Vagina (tissue), 2 donors: ENCODE measurements around the gene MAP7. TPM values are rescaled to one million over a fixed set of nuclear protein-coding genes. Genes with fewer than 3 reads are reported as not detected.

Experiments used
- DNase-seq, 2 donors: peaks; one replicate each; pipeline ENCODE4 v3.0.0-alpha.2; 2017; ENCODE audit errors: extremely low spot score in 2 of 2
- H3K27ac ChIP-seq: fragments of 200-600 bp; sonication (generic); one replicate; pipeline ENCODE4 v1.5.1; 2019
- H3K27me3 ChIP-seq: fragments of 200-600 bp; sonication (generic); one replicate; pipeline ENCODE4 v1.5.1; 2019
- H3K36me3 ChIP-seq, 2 donors: fragments of 200-600 bp; sonication (generic); one replicate each; pipeline ENCODE4 v1.5.1; 2017 to 2019
- H3K4me1 ChIP-seq: fragments of 200-600 bp; sonication (generic); one replicate; pipeline ENCODE4 v1.5.1; 2019
- H3K4me3 ChIP-seq, 2 donors: fragments of 200-600 bp; sonication (generic); 1 replicate in 1 of 2; 2 replicates in 1 of 2; pipeline ENCODE4 v1.5.1; 2016 to 2019
- H3K9me3 ChIP-seq: fragments of 200-600 bp; sonication (generic); one replicate; pipeline ENCODE4 v1.5.1; 2019
- POLR2A ChIP-seq, 2 donors: fragments of 450-650 bp; IDR thresholded peaks; one replicate each; pipeline ENCODE4 v1.6.1; 2017; ENCODE audit warnings: antibody characterized with exemption in 2 of 2, mild to moderate bottlenecking in 2 of 2, moderate library complexity in 2 of 2
- POLR2AphosphoS5 ChIP-seq, 2 donors: sonication (generic); formaldehyde crosslinking; IDR thresholded peaks; one replicate each; pipeline ENCODE4 v1.9.0; 2017; ENCODE audit warnings: antibody characterized with exemption in 2 of 2, mild to moderate bottlenecking in 2 of 2, low read depth in 1 of 2; ENCODE audit not compliant: insufficient read depth in 1 of 2
- intact Hi-C: fragments of 100-400 bp; cut with DNase I; formaldehyde crosslinking; loops from one replicate; pipeline ENCODE4 v1.15.1; 2023
- total RNA-seq: library from RNA; depleted of rRNA; stranded (reverse); fragments of >200 nt; gene quantifications from one replicate; pipeline ENCODE4 v1.2.3, GENCODE V29; 2016
- TF ChIP-seq, protein P1 (sequence below), 3 experiments: fragments of 450-650 bp in 2 of 3; fragments of 200-600 bp in 1 of 3; sonication (generic) in 1 of 3; IDR thresholded peaks; one replicate each; pipeline ENCODE4 v1.5.1; 2017 to 2019; ENCODE audit warnings: antibody characterized with exemption in 3 of 3, mild to moderate bottlenecking in 2 of 3, moderate library complexity in 2 of 3

The MAP7 gene
- total RNA-seq, 1 donor from 2014 or later, result 9.3 TPM

DNA sequence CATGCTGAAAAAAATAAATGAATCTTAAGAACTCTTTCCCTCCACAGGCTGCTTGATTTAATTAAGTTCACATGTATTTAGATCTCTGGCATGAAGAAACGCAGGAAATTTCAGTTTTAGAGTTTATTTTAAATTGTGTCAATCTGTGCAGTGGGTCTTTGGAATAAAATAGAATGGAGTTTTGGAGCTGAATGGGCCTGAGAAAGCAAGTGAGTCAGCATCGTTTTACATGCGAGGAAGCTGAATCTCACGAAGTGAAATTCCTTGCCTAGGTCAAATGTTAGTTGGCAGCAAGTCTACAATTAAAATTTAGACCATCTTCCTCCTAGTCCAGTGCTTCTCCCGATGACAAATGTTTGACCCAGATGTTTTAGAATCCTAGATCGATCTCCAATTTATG lies 22.4 kb downstream of the MAP7 start:
- intact Hi-C loops, result no loop called here
- DNase-seq, result no peak
- peaks cover 23% of the 10 kb centered on the region for H3K4me1 ChIP-seq
- TF ChIP-seq POLR2AphosphoS5 (IDR thresholded peaks at IDR 0.05; ENCODE audit: insufficient read depth in 1 of 2, low read depth in 1 of 2) (no peak), POLR2A (IDR thresholded peaks at IDR 0.05) (no peak)
- TF ChIP-seq, protein P1, sequence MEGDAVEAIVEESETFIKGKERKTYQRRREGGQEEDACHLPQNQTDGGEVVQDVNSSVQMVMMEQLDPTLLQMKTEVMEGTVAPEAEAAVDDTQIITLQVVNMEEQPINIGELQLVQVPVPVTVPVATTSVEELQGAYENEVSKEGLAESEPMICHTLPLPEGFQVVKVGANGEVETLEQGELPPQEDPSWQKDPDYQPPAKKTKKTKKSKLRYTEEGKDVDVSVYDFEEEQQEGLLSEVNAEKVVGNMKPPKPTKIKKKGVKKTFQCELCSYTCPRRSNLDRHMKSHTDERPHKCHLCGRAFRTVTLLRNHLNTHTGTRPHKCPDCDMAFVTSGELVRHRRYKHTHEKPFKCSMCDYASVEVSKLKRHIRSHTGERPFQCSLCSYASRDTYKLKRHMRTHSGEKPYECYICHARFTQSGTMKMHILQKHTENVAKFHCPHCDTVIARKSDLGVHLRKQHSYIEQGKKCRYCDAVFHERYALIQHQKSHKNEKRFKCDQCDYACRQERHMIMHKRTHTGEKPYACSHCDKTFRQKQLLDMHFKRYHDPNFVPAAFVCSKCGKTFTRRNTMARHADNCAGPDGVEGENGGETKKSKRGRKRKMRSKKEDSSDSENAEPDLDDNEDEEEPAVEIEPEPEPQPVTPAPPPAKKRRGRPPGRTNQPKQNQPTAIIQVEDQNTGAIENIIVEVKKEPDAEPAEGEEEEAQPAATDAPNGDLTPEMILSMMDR (IDR thresholded peaks at IDR 0.05), result no peak
- H3K9me3 ChIP-seq, result no peaks in the 10 kb centered on the region
- no peak overlapping the region for H3K4me3 ChIP-seq
- no peaks in the 10 kb centered on the region for H3K36me3 ChIP-seq
- no peaks in the 10 kb centered on the region for H3K27me3 ChIP-seq
- H3K27ac ChIP-seq, result no peak overlapping the region

DNA sequence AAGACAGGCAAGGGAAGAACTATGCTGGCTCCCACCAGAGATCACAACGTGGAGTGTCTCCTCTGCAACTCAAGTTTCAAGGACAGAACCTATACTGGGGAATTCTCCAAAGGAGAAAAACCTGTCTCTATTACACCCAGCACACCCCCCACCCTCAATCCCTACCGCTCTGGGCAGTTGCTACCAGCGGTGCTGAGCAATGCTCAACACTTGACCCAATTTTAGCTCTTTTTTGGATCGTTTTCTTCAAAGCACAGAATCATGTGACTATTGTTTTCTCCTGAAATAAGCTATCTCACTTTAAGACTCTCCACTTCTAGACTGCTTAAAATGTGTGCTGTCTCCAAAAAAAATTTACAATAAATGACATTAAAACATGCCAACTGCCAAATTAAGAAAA lies 23.3 kb downstream of the MAP7 start:
- DNase-seq, result no peak
- no peaks in the 10 kb centered on the region for H3K36me3 ChIP-seq
- TF ChIP-seq POLR2A (IDR thresholded peaks at IDR 0.05) (no peak), POLR2AphosphoS5 (IDR thresholded peaks at IDR 0.05; ENCODE audit: insufficient read depth in 1 of 2, low read depth in 1 of 2) (no peak)
- TF ChIP-seq, protein P1 (IDR thresholded peaks at IDR 0.05), result no peak
- no peaks in the 10 kb centered on the region for H3K27me3 ChIP-seq
- intact Hi-C loops, result no loop called here
- no peak overlapping the region for H3K4me3 ChIP-seq
- peaks cover 23% of the 10 kb centered on the region for H3K4me1 ChIP-seq
- H3K27ac ChIP-seq, result no peak overlapping the region
- no peaks in the 10 kb centered on the region for H3K9me3 ChIP-seq

DNA sequence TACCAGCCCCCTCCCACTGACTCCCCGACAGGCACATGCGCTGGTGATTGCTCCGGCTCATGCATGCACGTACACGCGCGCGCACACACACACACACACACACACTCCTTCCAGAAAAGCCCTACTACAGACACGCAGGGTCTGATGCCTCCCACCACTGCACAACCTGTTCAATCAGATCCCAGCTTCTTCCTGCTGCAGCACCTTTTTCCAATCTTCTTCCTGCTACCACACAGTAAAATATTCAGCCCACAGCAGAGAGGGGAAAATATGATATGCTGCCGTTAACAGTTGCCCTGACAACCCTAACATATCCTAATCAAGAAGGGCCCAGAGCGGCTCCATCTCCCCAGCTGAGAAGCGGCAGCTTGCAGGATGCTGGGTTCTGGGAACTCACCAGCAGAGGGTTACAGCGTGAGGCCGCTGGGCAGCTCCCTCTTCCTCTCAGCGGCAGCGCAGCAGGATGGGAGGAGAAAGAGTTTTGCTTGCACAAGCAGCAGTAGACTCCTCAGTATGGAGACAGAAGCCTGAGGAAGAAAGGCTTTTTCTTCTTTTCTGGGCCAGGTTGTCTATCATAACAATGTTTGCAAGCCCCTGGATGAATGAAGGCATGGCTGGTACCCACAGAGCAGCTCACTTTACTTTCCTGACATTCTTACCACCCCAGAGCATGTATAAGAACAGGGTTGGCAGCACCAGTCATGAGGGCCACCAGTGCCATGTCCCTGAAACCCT lies 23.9 kb downstream of the MAP7 start:
- intact Hi-C loops, result no loop called here
- DNase-seq, result no peak
- no peak overlapping the region for H3K4me3 ChIP-seq
- no peak overlapping the region for H3K27ac ChIP-seq
- no peaks in the 10 kb centered on the region for H3K9me3 ChIP-seq
- peaks cover 23% of the 10 kb centered on the region for H3K4me1 ChIP-seq
- H3K36me3 ChIP-seq, result no peaks in the 10 kb centered on the region
- no peaks in the 10 kb centered on the region for H3K27me3 ChIP-seq
- TF ChIP-seq, protein P1 (IDR thresholded peaks at IDR 0.05), result no peak
- TF ChIP-seq POLR2AphosphoS5 (IDR thresholded peaks at IDR 0.05; ENCODE audit: insufficient read depth in 1 of 2, low read depth in 1 of 2), result no peak
- TF ChIP-seq POLR2A (IDR thresholded peaks at IDR 0.05), result no peak

DNA sequence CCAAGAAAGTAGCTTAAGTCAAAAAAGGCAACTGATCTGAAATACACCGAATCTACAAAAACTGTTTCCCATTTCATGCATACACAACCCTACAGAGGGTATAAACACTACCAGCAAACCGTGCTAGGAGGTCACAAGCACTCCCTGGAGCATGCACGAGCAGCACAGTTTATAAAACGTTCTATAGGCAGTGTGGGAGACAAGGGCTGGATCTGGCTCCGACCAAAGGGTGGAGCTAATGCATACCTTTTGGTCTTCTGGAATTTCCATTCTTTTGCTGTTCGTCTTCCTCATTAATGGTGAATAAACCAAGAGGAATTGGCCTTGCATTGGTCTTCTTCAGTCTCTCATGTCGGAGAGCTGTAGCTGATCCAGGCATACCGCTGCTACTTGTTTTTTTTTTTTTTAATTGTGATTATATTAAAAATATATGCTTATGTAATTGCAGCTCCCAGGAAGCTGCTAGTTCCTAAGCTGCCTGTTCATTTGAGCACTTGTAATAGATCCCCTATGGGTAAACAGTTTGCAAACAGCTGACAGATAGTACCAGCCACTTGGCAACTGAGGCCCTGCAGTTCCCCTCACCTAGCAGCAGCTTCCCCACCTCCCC lies 24.5 kb downstream of the MAP7 start:
- intact Hi-C loops, result no loop called here
- no peaks in the 10 kb centered on the region for H3K27me3 ChIP-seq
- no peak for DNase-seq
- H3K27ac ChIP-seq, result no peak overlapping the region
- TF ChIP-seq POLR2A (IDR thresholded peaks at IDR 0.05) (no peak), POLR2AphosphoS5 (IDR thresholded peaks at IDR 0.05; ENCODE audit: insufficient read depth in 1 of 2, low read depth in 1 of 2) (no peak)
- TF ChIP-seq, protein P1 (IDR thresholded peaks at IDR 0.05), result no peak
- H3K4me1 ChIP-seq, result peaks cover 23% of the 10 kb centered on the region
- H3K36me3 ChIP-seq, result no peaks in the 10 kb centered on the region
- no peaks in the 10 kb centered on the region for H3K9me3 ChIP-seq
- no peak overlapping the region for H3K4me3 ChIP-seq

DNA sequence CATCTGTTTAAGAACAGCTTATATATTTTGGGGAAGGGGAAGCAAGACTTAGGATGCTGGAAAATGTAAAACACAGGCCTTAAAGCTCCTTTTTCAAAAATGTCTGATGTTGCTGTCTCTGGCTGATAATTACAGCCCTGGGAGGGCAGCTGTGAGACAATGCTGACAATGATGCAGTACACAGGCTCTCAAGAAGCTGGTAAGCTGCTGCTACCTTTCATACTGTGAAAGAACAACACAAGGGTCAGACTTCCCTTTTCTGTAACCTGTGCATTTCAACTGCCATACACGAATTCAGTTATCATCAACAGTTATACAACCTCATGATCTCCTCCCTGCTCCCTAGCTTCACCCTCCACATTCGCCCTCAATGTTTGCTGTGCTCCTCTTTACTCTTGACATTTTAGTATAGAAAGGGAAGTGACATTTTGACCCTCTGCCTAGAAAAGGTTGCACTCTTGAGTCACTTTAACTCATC lies 25.2 kb downstream of the MAP7 start:
- TF ChIP-seq, protein P1 (IDR thresholded peaks at IDR 0.05), result no peak
- TF ChIP-seq POLR2AphosphoS5 (IDR thresholded peaks at IDR 0.05; ENCODE audit: insufficient read depth in 1 of 2, low read depth in 1 of 2) (no peak), POLR2A (IDR thresholded peaks at IDR 0.05) (no peak)
- no peaks in the 10 kb centered on the region for H3K36me3 ChIP-seq
- no peaks in the 10 kb centered on the region for H3K9me3 ChIP-seq
- no peak for DNase-seq
- intact Hi-C loops, result no loop called here
- peaks cover 23% of the 10 kb centered on the region for H3K4me1 ChIP-seq
- H3K27ac ChIP-seq, result no peak overlapping the region
- no peak overlapping the region for H3K4me3 ChIP-seq
- H3K27me3 ChIP-seq, result no peaks in the 10 kb centered on the region
